HL-60 (cell line): Measurements from ENCODE around the gene HOXB6.

Source experiments
- DNase-seq, 2 experiments: peaks; one replicate each; pipeline ENCODE4 v3.0.0-alpha.2; 2010 to 2020; ENCODE audit warnings: low read depth in 1 of 2, low spot score in 1 of 2
- H3K27ac ChIP-seq: fragments of 250-450 bp; sonication (Bioruptor Pico); replicated peaks from 2 replicates; pipeline ENCODE4 v1.5.1; 2020; ENCODE audit warnings: mild to moderate bottlenecking, moderate library complexity
- H3K27me3 ChIP-seq: fragments of 250-450 bp; sonication (Bioruptor Pico); 2 replicates; pipeline ENCODE4 v1.5.1; 2021; ENCODE audit warnings: mild to moderate bottlenecking, moderate library complexity; ENCODE audit not compliant: insufficient read depth, poor library complexity, severe bottlenecking
- H3K4me3 ChIP-seq: replicated peaks from 2 replicates; pipeline ENCODE4 v1.5.1; 2011; ENCODE audit warnings: mild to moderate bottlenecking, control low read depth, low read length; ENCODE audit not compliant: insufficient read depth
- CTCF ChIP-seq: IDR thresholded peaks from one replicate; pipeline ENCODE4 v1.5.1; 2011; ENCODE audit warnings: low read length, control low read depth, inconsistent platforms; ENCODE audit not compliant: insufficient read depth
- GABPA ChIP-seq: IDR thresholded peaks from 2 replicates; pipeline ENCODE4 v1.6.1; 2012; ENCODE audit warnings: low read depth
- POLR2AphosphoS5 ChIP-seq: IDR thresholded peaks from 2 replicates; pipeline ENCODE4 v1.6.1; 2012; ENCODE audit warnings: low read depth
- REST ChIP-seq: IDR thresholded peaks from 2 replicates; pipeline ENCODE4 v1.6.1; 2012; ENCODE audit warnings: low read depth; ENCODE audit not compliant: insufficient replicate concordance
- SPI1 ChIP-seq: IDR thresholded peaks from 2 replicates; pipeline ENCODE4 v1.6.1; 2012; ENCODE audit warnings: low read depth, mild to moderate bottlenecking, borderline replicate concordance

HOXB6 gene

GRCh38 chr17:48564188-48565021, 40.4 kb downstream of the HOXB6 start:
- Histone ChIP-seq H3K27ac (no peak overlapping the region), H3K27me3 (peaks cover 43% of the 10 kb centered on the region), H3K4me3 (no peak overlapping the region)
- DNase-seq, result no peak
- no peak for TF ChIP-seq SPI1
- no peak for TF ChIP-seq REST
- TF ChIP-seq POLR2AphosphoS5, result no peak
- TF ChIP-seq GABPA, result no peak
- TF ChIP-seq CTCF, result no peak

GRCh38 chr17:48563867-48564187, 41.0 kb downstream of the HOXB6 start:
- Histone ChIP-seq H3K27me3 (peaks cover 43% of the 10 kb centered on the region), H3K27ac (no peak overlapping the region), H3K4me3 (no peak overlapping the region)
- DNase-seq, result no peak
- TF ChIP-seq POLR2AphosphoS5 (no peak), REST (no peak), GABPA (no peak), SPI1 (no peak), CTCF (no peak)

- Histone ChIP-seq H3K27ac (no peak overlapping the region), H3K4me3 (no peak overlapping the region), H3K27me3 (peaks cover 38% of the 10 kb centered on the region)
- DNase-seq, result no peak
- TF ChIP-seq GABPA, result no peak
- no peak for TF ChIP-seq CTCF
- TF ChIP-seq SPI1, result no peak
These were observed 41.4 kb downstream of the HOXB6 start for GRCh38 chr17:48563385-48563838.
